Endothelial cell (in vitro differentiated cells): ENCODE measurements around the gene SFMBT2. TPM values are rescaled to one million over a fixed set of nuclear protein-coding genes. Genes with fewer than 3 reads are reported as not detected.

Source experiments
- DNase-seq: peaks from one replicate; pipeline ENCODE4 v3.0.0; 2021; ENCODE audit warnings: low spot score
- H3K27ac Mint-ChIP-seq: one replicate; pipeline ENCODE4 v1.8.0; 2021; ENCODE audit warnings: mixed read lengths, inconsistent platforms; ENCODE audit not compliant: unreplicated experiment
- H3K27me3 Mint-ChIP-seq: one replicate; pipeline ENCODE4 v1.8.0; 2021; ENCODE audit warnings: mild to moderate bottlenecking, moderate library complexity, mixed read lengths, inconsistent platforms; ENCODE audit not compliant: unreplicated experiment
- H3K36me3 Mint-ChIP-seq: one replicate; pipeline ENCODE4 v1.8.0; 2021; ENCODE audit warnings: mild to moderate bottlenecking, low read depth, mixed read lengths, inconsistent platforms; ENCODE audit not compliant: unreplicated experiment
- H3K4me1 Mint-ChIP-seq: one replicate; pipeline ENCODE4 v1.8.0; 2021; ENCODE audit warnings: mild to moderate bottlenecking, mixed read lengths, inconsistent platforms; ENCODE audit not compliant: unreplicated experiment
- H3K4me3 Mint-ChIP-seq: one replicate; pipeline ENCODE4 v1.8.0; 2021; ENCODE audit warnings: mild to moderate bottlenecking, mixed read lengths, inconsistent platforms; ENCODE audit not compliant: unreplicated experiment
- H3K9me3 Mint-ChIP-seq: one replicate; pipeline ENCODE4 v1.8.0; 2021; ENCODE audit warnings: mixed read lengths, inconsistent platforms; ENCODE audit not compliant: unreplicated experiment
- CTCF ChIP-seq: fragments of 200-600 bp; sonication (generic); IDR thresholded peaks from one replicate; pipeline ENCODE4 v1.5.0; 2021; ENCODE audit warnings: antibody characterized with exemption; ENCODE audit not compliant: unreplicated experiment
- total RNA-seq: library from RNA; stranded (reverse); fragmentation: NEBNext Ultra II Directional; extraction: Animal tissue kit (Norgen Biotek cat#: 25700); gene quantifications from one replicate; pipeline ENCODE4 v1.2.1, GENCODE V29; 2021; ENCODE audit not compliant: unreplicated experiment

The SFMBT2 gene
- total RNA-seq, 1 donor from 2014 or later = 16.0 TPM

- DNase-seq = no peak
- Mint-ChIP-seq H3K36me3 (no peaks in the 10 kb centered on the region), H3K27me3 (peaks cover 5% of the 10 kb centered on the region), H3K4me1 (peaks cover 15% of the 10 kb centered on the region), H3K4me3 (no peak overlapping the region), H3K27ac (no peak overlapping the region), H3K9me3 (no peaks in the 10 kb centered on the region)
- TF ChIP-seq CTCF = no peak
Measured at GRCh38 chr10:7421526-7421925, 10.7 kb upstream of the SFMBT2 start.

- no peak overlapping the region for H3K27ac Mint-ChIP-seq
- peaks cover 15% of the 10 kb centered on the region for H3K4me1 Mint-ChIP-seq
- H3K36me3 Mint-ChIP-seq = no peaks in the 10 kb centered on the region
- no peaks in the 10 kb centered on the region for H3K9me3 Mint-ChIP-seq
- TF ChIP-seq CTCF = no peak
- no peak for DNase-seq
- H3K4me3 Mint-ChIP-seq = no peak overlapping the region
- peaks cover 5% of the 10 kb centered on the region for H3K27me3 Mint-ChIP-seq
Measured at GRCh38 chr10:7419998-7420397, 9.2 kb upstream of the SFMBT2 start.

- no peak for DNase-seq
- no peak for TF ChIP-seq CTCF
- no peak overlapping the region for H3K4me3 Mint-ChIP-seq
- no peak overlapping the region for H3K27ac Mint-ChIP-seq
- H3K27me3 Mint-ChIP-seq = peaks cover 10% of the 10 kb centered on the region
- no peaks in the 10 kb centered on the region for H3K9me3 Mint-ChIP-seq
- peaks cover 7% of the 10 kb centered on the region for H3K4me1 Mint-ChIP-seq
- no peaks in the 10 kb centered on the region for H3K36me3 Mint-ChIP-seq
Measured at GRCh38 chr10:7417807-7418206, 7.0 kb upstream of the SFMBT2 start.

GRCh38 chr10:7417103-7417623 is 6.3 kb upstream of the SFMBT2 start:
- Mint-ChIP-seq H3K36me3 (no peaks in the 10 kb centered on the region), H3K4me3 (no peak overlapping the region), H3K4me1 (peaks cover 6% of the 10 kb centered on the region), H3K27ac (no peak overlapping the region), H3K9me3 (no peaks in the 10 kb centered on the region), H3K27me3 (peaks cover 9% of the 10 kb centered on the region)
- no peak for DNase-seq
- TF ChIP-seq CTCF = no peak

- no peak for DNase-seq
- Mint-ChIP-seq H3K4me1 (peaks cover 10% of the 10 kb centered on the region), H3K4me3 (no peak overlapping the region), H3K36me3 (no peaks in the 10 kb centered on the region), H3K27ac (no peak overlapping the region), H3K27me3 (peaks cover 14% of the 10 kb centered on the region), H3K9me3 (no peaks in the 10 kb centered on the region)
- no peak for TF ChIP-seq CTCF
Measured at GRCh38 chr10:7414766-7415165, 3.9 kb upstream of the SFMBT2 start.
